Measurements from ENCODE around the gene TRDN. TPM values are rescaled to one million over a fixed set of nuclear protein-coding genes. Genes with fewer than 3 reads are reported as not detected.

TRDN gene
- total and polyA plus RNA-seq, 8 donors = 0.08 to 0.21 TPM; not detected in 6

DNA sequence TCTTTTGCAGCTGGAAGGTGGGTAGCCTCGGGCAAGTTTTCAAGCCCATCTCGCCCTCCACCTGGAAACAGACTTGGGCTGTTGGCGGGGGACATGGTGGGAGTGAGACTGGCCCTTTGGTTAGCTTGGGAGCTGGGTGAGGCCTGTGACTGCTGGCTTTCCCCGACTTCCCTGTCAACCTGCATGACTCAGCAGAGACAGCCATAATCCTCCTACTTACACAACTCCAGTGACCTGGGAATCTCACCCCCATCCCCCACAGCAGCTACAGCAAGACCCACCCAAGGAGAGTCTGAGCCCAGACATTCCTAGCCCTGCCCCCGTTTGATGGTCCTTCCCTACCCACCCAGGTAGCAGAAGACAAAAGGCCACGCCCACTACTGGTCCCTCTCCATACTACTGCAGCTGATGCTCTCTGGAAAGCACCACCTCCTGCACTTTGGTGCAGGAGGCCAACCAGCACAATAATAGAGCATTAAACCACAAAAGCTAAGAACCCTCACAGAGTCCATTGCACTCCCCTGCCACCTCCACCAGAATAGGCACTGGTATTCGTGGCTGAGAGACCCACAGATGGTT lies 188.4 kb downstream of the TRDN start:
- Histone ChIP-seq H3K4me1 (no peaks in the 10 kb centered on the region), H3K27ac (no peak overlapping the region), H3K27me3 (no peaks in the 10 kb centered on the region), H3K9me3 (no peaks in the 10 kb centered on the region), H3K4me3 (no peak overlapping the region), H3K36me3 (no peaks in the 10 kb centered on the region)
- FAIRE-seq (no peak), DNase-seq (no peak), ATAC-seq (no peak)
- intact Hi-C loops (cut with DNase I) = no loop called here
- 45 to 58% methylated on average over 7 of the region's 7 CpGs for WGBS, 2 donors
- TF ChIP-seq, protein P1, sequence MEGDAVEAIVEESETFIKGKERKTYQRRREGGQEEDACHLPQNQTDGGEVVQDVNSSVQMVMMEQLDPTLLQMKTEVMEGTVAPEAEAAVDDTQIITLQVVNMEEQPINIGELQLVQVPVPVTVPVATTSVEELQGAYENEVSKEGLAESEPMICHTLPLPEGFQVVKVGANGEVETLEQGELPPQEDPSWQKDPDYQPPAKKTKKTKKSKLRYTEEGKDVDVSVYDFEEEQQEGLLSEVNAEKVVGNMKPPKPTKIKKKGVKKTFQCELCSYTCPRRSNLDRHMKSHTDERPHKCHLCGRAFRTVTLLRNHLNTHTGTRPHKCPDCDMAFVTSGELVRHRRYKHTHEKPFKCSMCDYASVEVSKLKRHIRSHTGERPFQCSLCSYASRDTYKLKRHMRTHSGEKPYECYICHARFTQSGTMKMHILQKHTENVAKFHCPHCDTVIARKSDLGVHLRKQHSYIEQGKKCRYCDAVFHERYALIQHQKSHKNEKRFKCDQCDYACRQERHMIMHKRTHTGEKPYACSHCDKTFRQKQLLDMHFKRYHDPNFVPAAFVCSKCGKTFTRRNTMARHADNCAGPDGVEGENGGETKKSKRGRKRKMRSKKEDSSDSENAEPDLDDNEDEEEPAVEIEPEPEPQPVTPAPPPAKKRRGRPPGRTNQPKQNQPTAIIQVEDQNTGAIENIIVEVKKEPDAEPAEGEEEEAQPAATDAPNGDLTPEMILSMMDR (IDR thresholded peaks at IDR 0.05) = no peak

DNA sequence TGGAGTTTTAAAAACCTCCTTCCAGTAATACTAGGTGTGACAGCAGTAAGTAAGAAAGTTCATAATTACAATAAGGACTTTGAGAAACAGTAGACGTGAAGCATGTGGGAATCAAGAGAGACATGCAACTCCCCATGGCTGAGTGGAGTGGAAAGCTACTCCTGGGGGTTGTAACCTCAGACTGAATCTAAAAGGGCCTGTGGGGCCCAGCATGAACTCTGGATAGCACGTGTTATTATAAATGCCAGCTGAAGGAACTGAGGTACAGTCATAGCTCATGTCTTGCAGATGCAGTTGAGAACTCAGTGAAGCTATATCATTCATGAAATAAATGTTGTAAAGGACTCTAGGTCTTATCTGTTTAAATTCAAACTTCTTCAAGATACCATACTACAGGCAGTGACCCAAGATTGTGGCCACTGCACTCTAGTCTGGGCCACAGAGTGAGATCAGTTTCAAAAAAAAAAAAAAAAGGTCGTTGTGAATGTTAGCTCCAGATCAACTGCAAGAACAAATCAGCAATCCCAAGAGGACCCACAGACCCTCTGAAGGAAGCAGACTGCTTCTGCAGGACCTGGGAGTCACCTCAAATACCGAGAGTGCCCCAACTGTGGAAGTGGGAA lies 189.3 kb downstream of the TRDN start:
- Histone ChIP-seq H3K9me3 (no peaks in the 10 kb centered on the region), H3K4me3 (no peak overlapping the region), H3K27ac (no peak overlapping the region), H3K27me3 (no peaks in the 10 kb centered on the region), H3K4me1 (no peaks in the 10 kb centered on the region), H3K36me3 (no peaks in the 10 kb centered on the region)
- ATAC-seq (no peak), FAIRE-seq (no peak), DNase-seq (no peak)
- intact Hi-C loops (cut with DNase I) = no loop called here
- 45 to 60% methylated on average over 4 of the region's 4 CpGs for WGBS, 2 donors
- TF ChIP-seq, protein P1 (IDR thresholded peaks at IDR 0.05) = no peak

DNA sequence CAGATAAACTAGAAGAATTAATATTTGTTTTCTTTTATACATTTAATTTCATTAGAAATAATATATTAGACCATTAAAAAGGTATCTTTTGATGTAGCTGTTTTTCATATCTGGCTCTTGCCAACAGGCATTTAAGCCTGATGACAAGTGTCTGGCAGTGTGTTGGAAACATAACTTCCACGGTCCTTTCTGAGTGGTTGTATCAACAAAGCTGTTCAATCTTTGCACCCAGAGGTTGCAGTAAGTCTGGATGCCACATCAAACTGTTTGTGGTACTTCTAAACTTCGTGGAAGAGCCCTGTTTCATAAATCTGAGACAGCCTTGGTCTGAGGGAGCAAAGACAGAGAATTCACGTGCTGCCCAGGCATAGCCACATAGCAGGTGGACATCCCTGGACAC lies 197.4 kb downstream of the TRDN start:
- no peak overlapping the region for H3K4me3 ChIP-seq
- no peak for FAIRE-seq
- 11 to 12% methylated on average over 3 of the region's 3 CpGs for WGBS, 2 donors
- H3K4me1 ChIP-seq = no peaks in the 10 kb centered on the region
- ATAC-seq = no peak
- no peak for DNase-seq
- H3K36me3 ChIP-seq = no peaks in the 10 kb centered on the region
- no peaks in the 10 kb centered on the region for H3K9me3 ChIP-seq
- H3K27ac ChIP-seq = no peak overlapping the region
- intact Hi-C loops (cut with DNase I) = no loop called here
- TF ChIP-seq, protein P1 (IDR thresholded peaks at IDR 0.05) = no peak
- H3K27me3 ChIP-seq = peaks cover 0 to 4% (median 0%) of the 10 kb centered on the region in 4 donors

DNA sequence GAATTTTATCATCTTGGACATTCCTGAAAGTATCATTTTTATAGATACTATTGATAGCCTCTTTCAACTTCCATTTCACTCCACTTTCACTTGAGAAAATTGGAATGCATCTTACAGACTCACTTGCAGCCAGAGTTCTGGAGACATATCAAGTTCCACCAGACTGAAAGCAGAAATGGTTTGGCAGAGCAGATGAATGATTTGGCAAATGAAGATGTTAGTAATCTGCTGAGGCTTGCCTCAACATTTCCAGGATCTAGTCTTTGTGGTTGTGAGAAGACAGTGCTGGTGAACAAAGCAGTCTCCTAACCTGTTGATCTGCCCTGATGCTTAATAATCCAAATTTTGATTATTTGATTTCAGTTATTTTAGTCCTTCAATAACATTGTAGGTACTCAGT lies 202.6 kb downstream of the TRDN start:
- H3K36me3 ChIP-seq = no peaks in the 10 kb centered on the region
- no peak overlapping the region for H3K27ac ChIP-seq
- no peaks in the 10 kb centered on the region for H3K9me3 ChIP-seq
- no peak overlapping the region for H3K4me3 ChIP-seq
- no peaks in the 10 kb centered on the region for H3K4me1 ChIP-seq
- intact Hi-C loops (cut with DNase I) = no loop called here
- no peak for FAIRE-seq
- no peak for DNase-seq
- no peaks in the 10 kb centered on the region for H3K27me3 ChIP-seq
- ATAC-seq = no peak
- TF ChIP-seq, protein P1 (IDR thresholded peaks at IDR 0.05) = no peak

DNA sequence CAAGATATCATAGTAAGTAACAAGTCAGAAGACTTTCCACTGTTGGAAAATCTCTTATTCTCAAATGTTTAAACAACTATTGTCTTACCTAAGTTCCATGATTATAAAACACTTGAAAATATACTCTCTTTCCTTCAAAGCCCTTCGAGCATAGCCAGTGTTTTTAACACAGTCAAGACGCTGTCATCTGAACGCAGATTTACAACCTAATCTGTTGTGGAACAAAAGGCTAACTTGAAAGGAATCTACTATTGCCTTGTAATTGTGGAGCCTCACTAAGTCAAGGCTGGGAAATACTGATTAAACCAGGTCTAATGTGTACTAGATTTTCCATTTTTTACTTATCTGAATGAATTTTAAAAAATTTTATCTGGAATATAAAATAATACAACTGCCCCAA lies 205.8 kb downstream of the TRDN start:
- FAIRE-seq = no peak
- Histone ChIP-seq H3K9me3 (no peaks in the 10 kb centered on the region), H3K4me1 (no peaks in the 10 kb centered on the region), H3K27ac (no peak overlapping the region), H3K27me3 (no peaks in the 10 kb centered on the region), H3K36me3 (no peaks in the 10 kb centered on the region), H3K4me3 (no peak overlapping the region)
- DNase-seq = no peak
- TF ChIP-seq, protein P1 (IDR thresholded peaks at IDR 0.05) = no peak
- WGBS, 2 donors = 36 to 38% methylated on average over 3 of the region's 3 CpGs
- intact Hi-C loops (cut with DNase I) = no loop called here
- ATAC-seq = no peak
